Hepatocyte (in vitro differentiated cells): ENCODE measurements around the gene ATF6. TPM values are rescaled to one million over a fixed set of nuclear protein-coding genes. Genes with fewer than 3 reads are reported as not detected.

Experiments used
- DNase-seq: peaks from one replicate; pipeline ENCODE4 v3.0.0-alpha.2; 2016; ENCODE audit warnings: low spot score
- H2AFZ ChIP-seq: fragments of 200-600 bp; sonication (generic); 2 replicates; pipeline ENCODE4 v1.6.0; 2016; ENCODE audit warnings: antibody characterized with exemption, mild to moderate bottlenecking
- H3K27ac ChIP-seq: fragments of 200-600 bp; sonication (generic); 2 replicates; pipeline ENCODE4 v1.5.1; 2016; ENCODE audit warnings: mild to moderate bottlenecking
- H3K27me3 ChIP-seq: fragments of 200-600 bp; sonication (generic); 2 replicates; pipeline ENCODE4 v1.6.1; 2016
- H3K36me3 ChIP-seq: fragments of 200-600 bp; sonication (generic); replicated peaks from 2 replicates; pipeline ENCODE4 v1.5.1; 2016; ENCODE audit warnings: low read depth; ENCODE audit not compliant: insufficient read depth
- H3K4me1 ChIP-seq: fragments of 200-600 bp; sonication (generic); 2 replicates; pipeline ENCODE4 v1.5.1; 2016; ENCODE audit warnings: mild to moderate bottlenecking, moderate library complexity; ENCODE audit not compliant: insufficient read depth
- H3K4me2 ChIP-seq: fragments of 200-600 bp; sonication (generic); 2 replicates; pipeline ENCODE4 v1.6.0; 2016
- H3K4me3 ChIP-seq: fragments of 200-600 bp; sonication (generic); 2 replicates; pipeline ENCODE4 v1.5.1; 2016; ENCODE audit warnings: mild to moderate bottlenecking
- H3K79me2 ChIP-seq: fragments of 200-600 bp; sonication (generic); 2 replicates; pipeline ENCODE4 v1.6.0; 2017; ENCODE audit warnings: mild to moderate bottlenecking
- H3K9me2 ChIP-seq: fragments of 200-600 bp; sonication (generic); replicated peaks from 2 replicates; pipeline ENCODE4 v1.6.0; 2017; ENCODE audit warnings: mild to moderate bottlenecking; ENCODE audit not compliant: insufficient read depth
- H3K9me3 ChIP-seq: fragments of 200-600 bp; sonication (generic); 2 replicates; pipeline ENCODE4 v1.5.1; 2016; ENCODE audit warnings: low read depth, mild to moderate bottlenecking
- H4K20me1 ChIP-seq: fragments of 200-600 bp; sonication (generic); 2 replicates; pipeline ENCODE4 v1.6.0; 2016; ENCODE audit warnings: mild to moderate bottlenecking; ENCODE audit not compliant: insufficient read depth, poor library complexity, severe bottlenecking
- EZH2 ChIP-seq: fragments of 200-600 bp; sonication (generic); IDR thresholded peaks from 2 replicates; pipeline ENCODE4 v1.6.1; 2016; ENCODE audit warnings: antibody characterized with exemption, mild to moderate bottlenecking, borderline replicate concordance
- EZH2phosphoT487 ChIP-seq: fragments of 200-600 bp; sonication (generic); IDR thresholded peaks from one replicate; pipeline ENCODE4 v1.6.1; 2018; ENCODE audit warnings: antibody characterized with exemption, mild to moderate bottlenecking, low read depth, moderate library complexity; ENCODE audit not compliant: unreplicated experiment, severe bottlenecking
- WGBS: methylation state at CpG from one replicate; pipeline ENCODE4 v1.1.6; 2016; ENCODE audit warnings: low lambda C conversion rate; ENCODE audit errors: missing lambda C conversion rate; 5-methylcytosine and 5-hydroxymethylcytosine counted together
- polyA plus RNA-seq: library from polyadenylated mRNA; unstranded; fragments of >200 nt; fragmentation: Nextera tagmentation; extraction: Ambion mirVana; gene quantifications from 2 replicates; pipeline ENCODE4 v1.2.1, GENCODE V29; 2016
- total RNA-seq: library from RNA; depleted of rRNA; stranded (reverse); fragments of >200 nt; gene quantifications from 2 replicates; pipeline ENCODE4 v1.2.3, GENCODE V29; 2014
- TF ChIP-seq, protein P1 (sequence below): fragments of 200-600 bp; sonication (generic); IDR thresholded peaks from 2 replicates; pipeline ENCODE4 v1.5.1; 2016; ENCODE audit warnings: antibody characterized with exemption, mild to moderate bottlenecking; ENCODE audit not compliant: poor library complexity

The ATF6 gene
- total and polyA plus RNA-seq, 2 experiments from 2014 or later: 15.3 to 29.8 TPM

GRCh38 chr1:161954466-161954865, 188.3 kb downstream of the ATF6 start:
- DNase-seq: no peak
- H3K79me2 ChIP-seq: no peaks in the 10 kb centered on the region
- H3K9me3 ChIP-seq: no peaks in the 10 kb centered on the region
- no peaks in the 10 kb centered on the region for H3K9me2 ChIP-seq
- no peaks in the 10 kb centered on the region for H3K4me1 ChIP-seq
- no peaks in the 10 kb centered on the region for H3K36me3 ChIP-seq
- H4K20me1 ChIP-seq: no peaks in the 10 kb centered on the region
- no peak overlapping the region for H3K27ac ChIP-seq
- H3K27me3 ChIP-seq: no peaks in the 10 kb centered on the region
- H3K4me2 ChIP-seq: no peak overlapping the region
- no peak overlapping the region for H3K4me3 ChIP-seq
- no peak overlapping the region for H2AFZ ChIP-seq
- TF ChIP-seq, protein P1, sequence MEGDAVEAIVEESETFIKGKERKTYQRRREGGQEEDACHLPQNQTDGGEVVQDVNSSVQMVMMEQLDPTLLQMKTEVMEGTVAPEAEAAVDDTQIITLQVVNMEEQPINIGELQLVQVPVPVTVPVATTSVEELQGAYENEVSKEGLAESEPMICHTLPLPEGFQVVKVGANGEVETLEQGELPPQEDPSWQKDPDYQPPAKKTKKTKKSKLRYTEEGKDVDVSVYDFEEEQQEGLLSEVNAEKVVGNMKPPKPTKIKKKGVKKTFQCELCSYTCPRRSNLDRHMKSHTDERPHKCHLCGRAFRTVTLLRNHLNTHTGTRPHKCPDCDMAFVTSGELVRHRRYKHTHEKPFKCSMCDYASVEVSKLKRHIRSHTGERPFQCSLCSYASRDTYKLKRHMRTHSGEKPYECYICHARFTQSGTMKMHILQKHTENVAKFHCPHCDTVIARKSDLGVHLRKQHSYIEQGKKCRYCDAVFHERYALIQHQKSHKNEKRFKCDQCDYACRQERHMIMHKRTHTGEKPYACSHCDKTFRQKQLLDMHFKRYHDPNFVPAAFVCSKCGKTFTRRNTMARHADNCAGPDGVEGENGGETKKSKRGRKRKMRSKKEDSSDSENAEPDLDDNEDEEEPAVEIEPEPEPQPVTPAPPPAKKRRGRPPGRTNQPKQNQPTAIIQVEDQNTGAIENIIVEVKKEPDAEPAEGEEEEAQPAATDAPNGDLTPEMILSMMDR: no peak
- TF ChIP-seq EZH2phosphoT487 (no peak), EZH2 (no peak)

DNA sequence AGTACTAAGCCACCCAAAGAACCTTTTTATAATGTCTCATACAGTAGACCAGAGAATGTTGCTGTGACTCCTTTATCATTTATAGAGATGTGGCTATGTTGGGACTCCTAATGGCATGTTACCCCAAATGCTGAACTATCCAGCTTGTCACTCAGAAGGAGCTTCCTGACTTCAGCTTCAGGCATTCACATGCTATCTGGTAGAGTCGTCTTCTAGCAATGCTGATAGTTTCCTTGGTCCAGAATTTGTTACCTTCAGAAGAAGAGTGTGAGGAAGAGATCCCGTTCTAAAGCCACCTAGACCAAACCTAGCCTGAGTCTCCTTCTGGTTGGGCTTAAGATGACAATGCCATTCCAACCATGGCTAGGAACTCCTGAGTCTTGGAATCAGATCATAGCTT, 189.5 kb downstream of the ATF6 start:
- Histone ChIP-seq H3K9me2 (no peaks in the 10 kb centered on the region), H3K9me3 (no peaks in the 10 kb centered on the region), H2AFZ (no peak overlapping the region), H4K20me1 (no peaks in the 10 kb centered on the region), H3K4me1 (no peaks in the 10 kb centered on the region), H3K4me3 (no peak overlapping the region), H3K79me2 (no peaks in the 10 kb centered on the region), H3K36me3 (no peaks in the 10 kb centered on the region), H3K27me3 (no peaks in the 10 kb centered on the region), H3K27ac (peak overlapping the region; percentile 16), H3K4me2 (no peak overlapping the region)
- 78% methylated on average over 2 of the region's 2 CpGs for WGBS
- TF ChIP-seq, protein P1: no peak
- TF ChIP-seq EZH2phosphoT487: no peak
- TF ChIP-seq EZH2: no peak
- DNase-seq: no peak

DNA sequence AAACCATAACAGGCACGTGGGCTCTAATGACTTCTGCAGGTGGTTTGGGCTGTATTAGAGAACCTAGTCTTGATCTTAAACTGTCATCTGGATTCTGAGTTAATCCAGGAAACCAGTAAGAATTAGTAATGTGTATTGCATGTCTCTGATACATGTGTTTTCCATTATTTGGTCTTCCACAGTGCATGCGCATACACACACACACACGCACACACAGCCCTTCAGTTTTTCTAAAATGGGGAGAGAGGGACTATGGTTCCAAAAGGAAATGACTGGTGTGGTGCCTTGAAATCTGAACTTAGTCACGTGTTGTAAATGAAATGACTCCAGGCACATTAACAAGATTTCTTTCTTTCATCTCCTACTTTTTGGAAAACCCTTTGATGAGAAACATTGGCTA, 190.0 kb downstream of the ATF6 start:
- no peak overlapping the region for H3K4me2 ChIP-seq
- no peak overlapping the region for H3K27ac ChIP-seq
- no peaks in the 10 kb centered on the region for H3K27me3 ChIP-seq
- H3K9me2 ChIP-seq: no peaks in the 10 kb centered on the region
- H3K4me1 ChIP-seq: no peaks in the 10 kb centered on the region
- H3K4me3 ChIP-seq: no peak overlapping the region
- no peaks in the 10 kb centered on the region for H4K20me1 ChIP-seq
- no peak for TF ChIP-seq EZH2
- TF ChIP-seq, protein P1: no peak
- no peak for TF ChIP-seq EZH2phosphoT487
- H2AFZ ChIP-seq: no peak overlapping the region
- H3K79me2 ChIP-seq: no peaks in the 10 kb centered on the region
- WGBS: 53% methylated on average over 4 of the region's 4 CpGs
- no peaks in the 10 kb centered on the region for H3K9me3 ChIP-seq
- DNase-seq: peak; percentile 13
- H3K36me3 ChIP-seq: no peaks in the 10 kb centered on the region

GRCh38 chr1:161956930-161957329, 190.8 kb downstream of the ATF6 start:
- no peak for TF ChIP-seq EZH2
- TF ChIP-seq EZH2phosphoT487: no peak
- TF ChIP-seq, protein P1: no peak
- H3K27me3 ChIP-seq: no peaks in the 10 kb centered on the region
- WGBS: 86% methylated on average over 3 of the region's 3 CpGs

More at GRCh38 chr1:161956930-161957329, 190.8 kb downstream of the ATF6 start:
- no peaks in the 10 kb centered on the region for H3K9me2 ChIP-seq
- H3K27ac ChIP-seq: no peak overlapping the region
- no peak overlapping the region for H3K4me3 ChIP-seq
- H3K9me3 ChIP-seq: no peaks in the 10 kb centered on the region
- H3K4me1 ChIP-seq: no peaks in the 10 kb centered on the region
- no peaks in the 10 kb centered on the region for H3K79me2 ChIP-seq
- H2AFZ ChIP-seq: no peak overlapping the region
- no peaks in the 10 kb centered on the region for H3K36me3 ChIP-seq
- H4K20me1 ChIP-seq: no peaks in the 10 kb centered on the region
- no peak overlapping the region for H3K4me2 ChIP-seq
- DNase-seq: no peak
